Activated T-cell treated with anti-CD3 and anti-CD28 coated beads for 1 hour (primary cell): Measurements from ENCODE around the gene OPTC.
A peak's percentile ranks its signal among the peaks of the same experiment; 100 is the strongest.
"Not testable (repeated sequence)": the region's sequence is repeated elsewhere in the genome, so short reads cannot be mapped to it uniquely, and the experiment has no call there.

Experiments used
- DNase-seq: peaks from one replicate; pipeline ENCODE4 v3.0.0-alpha.2; 2020; ENCODE audit warnings: low read depth

OPTC gene

GRCh38 chr1:203465146-203465798, 28.7 kb upstream of the OPTC start:
- DNase-seq, result no peak

DNA sequence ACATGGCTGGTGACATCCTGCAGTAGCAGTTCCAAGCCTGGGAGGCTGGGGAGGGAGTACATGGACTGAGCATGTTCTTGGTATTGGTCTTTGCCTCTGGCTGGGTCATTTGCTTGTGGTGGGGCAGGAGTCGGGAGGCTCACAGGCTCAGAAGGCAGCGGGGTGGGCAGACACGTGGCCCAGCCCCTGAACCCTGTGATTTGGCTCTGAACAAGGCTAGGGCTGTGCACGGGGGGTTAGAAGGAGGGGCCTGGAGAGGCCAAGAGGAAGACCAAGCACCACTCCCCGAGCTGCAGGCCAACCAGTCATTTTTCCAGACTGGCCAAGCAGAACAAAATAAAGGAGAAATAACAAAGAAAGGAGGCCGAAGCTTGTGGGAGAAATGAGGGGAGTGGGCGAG, 28.0 kb upstream of the OPTC start:
- no peak for DNase-seq

DNA sequence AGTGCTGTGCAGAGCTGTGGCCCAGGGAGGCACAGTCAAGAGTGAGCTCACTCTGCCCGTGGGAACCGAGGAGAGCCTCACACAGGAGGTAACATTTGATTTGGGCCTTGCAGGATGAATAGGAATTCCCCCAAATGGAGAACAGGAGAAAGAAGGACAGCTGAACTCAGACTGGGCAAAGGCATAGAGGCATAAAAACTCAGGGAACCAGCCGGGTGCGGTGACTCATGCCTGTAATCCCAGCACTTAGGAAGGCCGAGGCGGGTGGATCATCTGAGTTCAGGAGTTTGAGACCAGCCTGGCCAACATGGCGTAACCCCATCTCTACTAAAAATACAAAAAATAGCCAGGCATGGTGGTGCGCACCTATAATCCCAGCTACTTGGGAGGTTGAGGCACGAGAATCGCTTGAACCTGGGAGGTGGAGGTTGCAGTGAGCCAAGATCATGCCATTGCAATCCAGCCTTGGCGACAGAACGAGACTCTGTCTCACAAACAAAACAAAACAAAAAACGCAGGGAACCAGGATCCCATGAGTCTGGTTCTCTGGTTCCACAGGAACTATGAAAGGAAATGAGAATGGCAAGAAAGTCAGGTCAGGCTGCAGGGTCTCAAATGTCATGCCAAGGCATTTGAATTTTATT, 26.9 kb upstream of the OPTC start:
- not testable (repeated sequence) for DNase-seq

- DNase-seq, result no peak
Measured at GRCh38 chr1:203467550-203467921, 26.4 kb upstream of the OPTC start.

DNA sequence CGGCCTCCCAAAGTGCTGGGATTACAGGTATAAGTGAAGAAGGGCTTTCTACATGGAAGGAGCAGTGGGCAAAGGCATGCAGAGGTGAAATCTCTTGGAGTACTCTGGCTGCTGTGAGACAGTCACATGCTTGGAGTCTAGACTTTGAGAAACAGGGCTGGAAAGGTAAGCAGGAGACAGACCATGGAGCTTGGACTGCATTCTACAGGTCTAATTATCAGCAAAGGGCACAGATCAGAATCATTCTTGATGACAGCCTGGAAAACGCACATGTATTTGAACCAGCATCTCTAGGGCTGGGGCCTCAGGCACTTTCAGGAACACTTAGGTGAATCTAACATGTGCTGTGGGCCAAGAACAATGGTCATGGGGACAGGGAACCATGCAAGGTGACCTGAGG, 25.6 kb upstream of the OPTC start:
- no peak for DNase-seq

DNA sequence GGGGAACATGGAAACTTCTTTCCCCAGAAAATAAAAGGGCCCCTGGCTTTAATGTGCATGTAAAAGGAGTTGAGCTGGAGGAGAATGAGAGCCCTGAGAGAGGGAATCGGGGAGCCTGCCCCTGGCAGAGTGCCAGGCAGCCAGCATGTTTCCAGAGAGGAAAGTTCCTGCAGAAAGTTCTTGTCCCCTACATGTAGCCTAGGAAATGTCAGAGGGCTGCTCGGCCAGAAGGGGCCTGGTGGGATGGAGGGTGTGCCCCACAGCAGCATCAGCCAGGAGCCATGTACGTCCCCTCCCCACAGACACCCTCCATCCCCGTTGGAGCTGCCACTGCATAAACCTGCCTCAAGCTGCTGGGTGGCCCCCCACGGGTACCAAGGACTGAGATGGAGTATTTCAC, 23.7 kb upstream of the OPTC start:
- DNase-seq, result no peak

- no peak for DNase-seq
Measured at GRCh38 chr1:203471841-203472240, 22.1 kb upstream of the OPTC start.

DNA sequence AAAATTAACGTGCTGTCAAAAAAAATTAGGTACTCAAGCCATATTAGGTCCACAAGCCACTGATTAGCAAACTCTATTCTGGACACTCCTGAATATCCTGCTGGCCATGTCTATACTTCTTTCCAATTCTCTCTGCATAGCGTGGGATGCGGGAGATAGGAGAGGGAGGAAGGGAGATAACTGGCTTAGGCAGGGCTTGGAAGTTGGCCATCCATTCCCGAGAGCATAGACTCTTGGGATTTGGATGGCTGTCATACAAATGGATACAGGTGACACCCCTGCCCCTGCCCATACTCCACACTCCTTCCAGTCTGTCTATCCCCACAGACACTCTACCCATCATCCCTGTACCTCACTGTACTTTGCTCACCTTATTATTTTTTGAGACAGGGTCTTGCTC, 20.7 kb upstream of the OPTC start:
- DNase-seq, result no peak

DNA sequence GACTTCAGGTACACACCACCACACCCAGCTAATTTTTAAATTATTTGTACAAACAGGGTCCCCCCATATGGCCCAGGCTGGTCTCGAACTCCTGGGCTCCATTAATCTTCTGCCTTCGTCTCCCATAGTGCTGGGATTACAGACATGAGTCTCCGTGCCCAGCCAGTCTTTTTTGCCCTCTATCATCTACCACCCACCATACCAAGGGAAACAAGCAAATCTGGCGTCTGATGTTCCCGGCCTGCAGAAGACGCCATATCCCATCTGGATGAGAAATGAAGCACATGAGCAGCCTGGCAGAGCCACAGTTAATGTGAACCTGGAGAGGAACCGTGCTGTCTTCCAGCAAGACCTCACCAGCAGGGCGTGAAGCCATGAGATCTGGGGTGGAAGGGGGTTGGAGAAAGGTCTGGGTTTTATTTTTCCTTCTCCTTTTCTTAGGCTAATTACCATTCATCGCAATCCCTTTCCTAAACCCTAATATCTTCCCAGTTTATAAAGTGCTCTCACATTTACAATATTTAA, 20.1 kb upstream of the OPTC start:
- no peak for DNase-seq

GRCh38 chr1:203475012-203475981, 18.7 kb upstream of the OPTC start, which contains the start of gene PRELP:
Gene PRELP (plus strand): TSS chr1:203475806. CDS start chr1:203483185, 7,379 bp downstream.
- no peak for DNase-seq

- no peak for DNase-seq
Measured at GRCh38 chr1:203476216-203476814, 17.6 kb upstream of the OPTC start.

GRCh38 chr1:203477748-203478147, 16.2 kb upstream of the OPTC start:
- DNase-seq, result no peak

DNA sequence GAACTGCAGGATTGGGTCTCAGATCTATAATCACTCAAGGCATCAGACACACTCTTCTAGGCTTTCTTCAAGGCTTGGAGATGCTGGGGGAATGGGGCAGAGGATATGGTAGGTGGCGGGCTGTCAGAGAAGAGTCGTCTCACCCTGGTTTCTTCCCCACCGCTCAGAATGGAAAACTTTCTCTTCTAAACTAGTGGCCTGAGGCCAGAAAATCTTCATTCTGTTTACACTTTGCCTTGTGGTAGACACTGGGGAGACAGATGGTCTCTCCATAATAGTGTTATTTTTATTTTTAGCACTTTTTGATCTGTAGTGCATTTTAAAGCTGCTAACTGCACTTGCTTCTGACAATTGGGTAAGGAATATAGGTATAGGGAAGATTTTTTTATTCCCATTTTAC, 15.7 kb upstream of the OPTC start:
- DNase-seq, result no peak

DNA sequence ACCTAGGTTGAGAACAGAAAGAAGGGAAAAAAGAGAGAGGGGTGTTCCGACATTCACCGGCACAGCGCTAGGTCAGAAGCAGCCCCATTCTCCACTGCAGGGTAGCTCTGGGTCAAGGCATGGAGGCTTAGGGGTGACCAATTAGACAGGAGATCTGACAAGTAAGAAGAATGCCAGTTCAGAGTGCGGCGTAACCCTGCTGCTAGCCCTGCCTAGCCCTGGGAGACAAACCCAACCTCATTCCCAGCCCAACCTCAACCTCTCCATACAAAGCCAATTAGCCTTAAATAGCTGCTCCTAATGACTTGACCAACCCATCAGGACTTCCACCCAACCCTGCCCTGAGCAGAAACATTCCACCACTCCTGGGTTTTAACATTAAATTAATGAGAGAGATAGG, 15.0 kb upstream of the OPTC start:
- DNase-seq, result no peak

- no peak for DNase-seq
Measured at GRCh38 chr1:203479646-203480045, 14.3 kb upstream of the OPTC start.

- no peak for DNase-seq
Measured at GRCh38 chr1:203480084-203480483, 13.9 kb upstream of the OPTC start.

DNA sequence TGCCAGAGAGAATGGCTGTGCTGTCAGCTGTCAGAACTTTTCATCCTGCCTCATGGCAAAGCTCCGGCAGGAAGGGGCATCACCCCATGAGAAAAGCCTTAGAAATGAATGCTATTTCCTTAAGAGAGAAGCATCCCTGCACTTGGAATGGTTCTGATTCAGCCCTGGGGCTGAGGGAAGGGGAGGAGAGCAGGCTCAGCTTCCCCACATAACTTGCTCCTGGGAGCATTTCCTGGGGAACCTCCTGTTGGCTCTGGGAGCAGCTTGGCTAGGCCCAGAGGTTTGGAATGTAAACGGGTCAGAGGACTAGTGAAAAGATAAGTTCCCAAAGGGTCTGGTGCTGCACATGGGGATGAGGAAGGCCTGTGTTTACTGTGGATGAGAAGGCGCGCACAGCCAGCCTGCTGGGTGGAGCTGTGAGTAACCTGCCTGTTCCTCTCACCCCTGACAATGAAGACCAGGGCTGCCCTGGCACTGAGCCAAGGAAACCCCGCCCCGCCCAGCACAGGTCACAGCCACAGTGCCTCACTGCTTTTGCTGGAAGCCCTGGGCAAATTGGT, 13.3 kb upstream of the OPTC start:
- DNase-seq, result peak; percentile 46

DNA sequence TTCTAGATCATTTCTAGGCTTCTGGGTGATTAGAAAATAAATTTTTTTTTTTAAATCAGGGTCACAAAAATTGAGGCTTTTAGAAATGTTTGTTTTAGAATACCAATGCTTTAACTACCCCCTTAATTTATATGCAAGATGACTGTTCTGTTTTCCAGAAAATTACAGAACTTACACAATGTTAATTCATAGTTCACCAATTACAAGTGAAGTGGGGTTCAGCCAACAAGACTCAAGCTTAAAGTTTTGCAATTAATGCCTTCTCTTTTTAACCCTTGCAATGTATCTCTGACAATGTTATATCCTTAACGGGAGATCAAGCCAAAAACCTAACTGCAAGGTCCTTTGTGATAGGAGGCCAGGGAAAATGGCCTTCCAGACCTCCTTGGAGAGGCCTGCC, 12.8 kb upstream of the OPTC start:
- no peak for DNase-seq

- DNase-seq, result no peak
Measured at GRCh38 chr1:203486618-203487370, 7.2 kb upstream of the OPTC start.

- DNase-seq, result no peak
Measured at GRCh38 chr1:203488539-203488938, 5.4 kb upstream of the OPTC start.

DNA sequence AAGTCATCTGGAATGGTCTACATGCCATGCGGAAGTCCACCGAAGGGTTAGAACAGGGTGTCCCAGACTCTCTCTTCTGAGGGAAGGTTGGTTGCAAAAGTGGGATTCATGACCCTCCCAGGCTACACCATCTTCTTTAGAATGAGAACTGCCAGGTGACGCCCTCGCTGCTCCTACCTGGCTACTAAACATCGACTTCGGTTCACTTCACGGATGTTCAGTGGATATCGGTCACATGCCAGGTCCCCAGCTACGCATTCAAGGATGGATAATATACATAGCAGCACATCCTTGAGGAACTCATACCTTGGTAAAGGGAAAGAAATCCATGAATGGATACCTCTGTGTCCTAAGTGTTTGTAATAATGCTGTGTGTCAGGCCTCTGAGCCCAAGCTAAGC, 3.3 kb upstream of the OPTC start:
- no peak for DNase-seq
